Umbilical cord (tissue), 2 donors: ENCODE measurements around the gene TAF15. TPM values are rescaled to one million over a fixed set of nuclear protein-coding genes. Genes with fewer than 3 reads are reported as not detected.
A peak's percentile ranks its signal among the peaks of the same experiment; 100 is the strongest.

Source experiments
- DNase-seq: peaks from one replicate; pipeline ENCODE4 v3.0.0-alpha.2; 2015; ENCODE audit warnings: low spot score
- total RNA-seq: library from RNA; depleted of rRNA; stranded (reverse); fragments of >200 nt; gene quantifications from one replicate; pipeline ENCODE4 v1.2.3, GENCODE V29; 2014; ENCODE audit warnings: low replicate concordance; ENCODE audit not compliant: insufficient read depth

The TAF15 gene
- total RNA-seq, 1 donor from 2014 or later: 33.0 TPM

DNA sequence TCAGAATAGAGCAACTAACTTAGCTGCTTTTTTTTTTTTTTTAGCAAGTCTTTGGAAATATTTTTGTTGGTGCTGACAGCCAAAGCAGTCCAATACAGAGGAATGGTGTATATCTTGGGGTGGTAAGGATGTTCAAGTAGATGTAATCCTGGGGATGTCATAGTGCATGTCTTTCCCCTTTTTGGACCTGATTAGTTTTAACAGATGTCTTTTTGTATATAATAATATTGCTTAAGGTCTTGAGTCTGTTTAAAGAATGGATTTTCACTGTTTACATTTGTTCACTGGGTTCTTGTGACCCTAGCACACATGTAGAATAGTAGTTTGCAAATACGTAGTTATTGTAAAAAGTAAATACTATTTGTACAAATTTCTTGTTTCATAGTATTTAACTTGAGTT, 7.9 kb downstream of the TAF15 start:
- no peak for DNase-seq

GRCh38 chr17:35819455-35819854, 10.2 kb downstream of the TAF15 start:
- no peak for DNase-seq

DNA sequence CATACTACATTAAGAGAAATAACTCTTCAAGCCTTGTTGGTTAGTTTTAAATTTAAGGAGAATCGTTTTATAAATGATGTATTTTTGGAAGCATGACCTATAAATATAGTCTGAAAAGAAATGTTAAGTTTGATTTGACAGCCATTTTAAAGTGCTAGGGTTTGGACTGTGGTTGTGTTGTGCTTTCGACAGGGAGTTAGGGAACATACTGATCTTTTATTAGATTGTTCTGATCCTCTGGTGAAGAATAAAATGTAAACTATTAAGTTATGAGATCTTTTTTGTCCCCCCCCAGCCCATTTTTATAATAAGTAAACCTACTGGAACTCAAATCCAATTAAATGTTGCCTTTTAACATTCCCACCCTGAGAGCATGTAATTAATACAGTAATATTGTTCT, 12.0 kb downstream of the TAF15 start:
- DNase-seq: no peak

DNA sequence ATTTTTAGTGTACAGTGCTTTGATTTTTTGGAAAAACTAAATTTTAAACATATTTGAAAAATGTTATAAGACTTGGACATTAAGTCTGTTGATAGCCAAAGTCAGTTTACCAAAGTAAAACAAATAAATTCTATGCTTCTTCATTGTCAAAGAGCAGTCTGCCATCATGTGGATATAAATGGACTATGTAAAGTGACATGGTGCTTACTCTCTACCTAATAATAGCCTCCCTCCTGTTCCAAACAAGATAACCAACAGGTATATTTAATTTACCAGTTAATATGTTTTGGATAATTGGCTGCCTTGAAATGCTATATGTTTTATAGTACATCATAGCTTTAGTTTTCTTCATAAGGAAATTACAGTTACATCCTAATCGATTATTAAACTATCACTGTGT, 15.9 kb downstream of the TAF15 start:
- DNase-seq: no peak

DNA sequence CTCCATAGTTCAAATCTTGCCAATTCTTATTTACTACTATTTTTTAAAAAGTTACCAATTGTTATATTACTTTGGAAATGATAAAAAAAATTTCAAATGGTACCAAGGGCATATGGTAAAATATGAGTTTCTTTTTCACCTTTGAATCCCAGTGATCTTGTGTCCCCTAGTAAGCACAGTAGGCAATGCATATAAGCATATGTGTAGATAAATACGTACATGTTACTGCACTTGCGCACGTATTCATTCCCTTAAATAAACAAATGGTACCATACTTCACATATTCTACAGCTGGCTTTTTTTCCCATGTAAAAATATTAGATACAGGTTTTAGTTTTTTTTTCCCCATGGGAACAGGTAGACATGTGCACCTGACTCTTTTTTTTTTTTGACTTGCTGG, 31.8 kb downstream of the TAF15 start:
- no peak for DNase-seq

- DNase-seq: no peak
Observed at GRCh38 chr17:35841505-35841904, 32.2 kb downstream of the TAF15 start.

DNA sequence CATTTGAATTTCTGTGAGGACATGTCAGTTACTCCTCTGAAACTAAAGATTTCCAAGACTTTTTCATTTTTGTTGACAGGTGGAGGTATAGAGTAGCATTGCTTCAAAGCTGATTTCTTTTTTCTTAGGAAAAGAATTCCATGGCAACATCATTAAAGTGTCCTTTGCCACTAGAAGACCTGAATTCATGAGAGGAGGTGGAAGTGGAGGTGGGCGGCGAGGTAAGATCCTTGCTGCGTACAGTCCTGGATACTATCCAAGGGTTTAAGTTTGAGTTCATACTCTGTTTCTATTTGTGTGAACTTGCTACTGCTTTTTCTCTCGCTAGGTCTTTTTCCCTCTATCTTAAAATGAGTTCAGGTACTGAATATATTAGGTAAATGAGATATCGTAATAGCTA, 33.0 kb downstream of the TAF15 start:
- DNase-seq: no peak

GRCh38 chr17:35843698-35844097, 34.4 kb downstream of the TAF15 start:
- no peak for DNase-seq

DNA sequence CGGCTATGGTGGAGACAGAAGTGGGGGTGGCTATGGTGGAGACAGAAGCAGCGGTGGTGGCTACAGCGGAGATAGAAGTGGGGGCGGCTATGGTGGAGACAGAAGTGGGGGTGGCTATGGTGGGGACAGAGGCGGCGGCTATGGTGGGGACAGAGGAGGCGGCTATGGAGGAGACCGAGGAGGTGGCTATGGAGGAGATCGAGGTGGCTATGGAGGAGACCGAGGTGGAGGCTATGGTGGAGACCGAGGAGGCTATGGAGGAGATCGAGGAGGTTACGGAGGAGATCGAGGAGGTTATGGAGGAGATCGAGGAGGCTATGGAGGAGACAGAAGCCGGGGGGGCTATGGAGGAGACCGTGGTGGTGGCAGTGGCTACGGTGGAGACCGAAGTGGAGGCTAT, 35.3 kb downstream of the TAF15 start:
- no peak for DNase-seq

DNA sequence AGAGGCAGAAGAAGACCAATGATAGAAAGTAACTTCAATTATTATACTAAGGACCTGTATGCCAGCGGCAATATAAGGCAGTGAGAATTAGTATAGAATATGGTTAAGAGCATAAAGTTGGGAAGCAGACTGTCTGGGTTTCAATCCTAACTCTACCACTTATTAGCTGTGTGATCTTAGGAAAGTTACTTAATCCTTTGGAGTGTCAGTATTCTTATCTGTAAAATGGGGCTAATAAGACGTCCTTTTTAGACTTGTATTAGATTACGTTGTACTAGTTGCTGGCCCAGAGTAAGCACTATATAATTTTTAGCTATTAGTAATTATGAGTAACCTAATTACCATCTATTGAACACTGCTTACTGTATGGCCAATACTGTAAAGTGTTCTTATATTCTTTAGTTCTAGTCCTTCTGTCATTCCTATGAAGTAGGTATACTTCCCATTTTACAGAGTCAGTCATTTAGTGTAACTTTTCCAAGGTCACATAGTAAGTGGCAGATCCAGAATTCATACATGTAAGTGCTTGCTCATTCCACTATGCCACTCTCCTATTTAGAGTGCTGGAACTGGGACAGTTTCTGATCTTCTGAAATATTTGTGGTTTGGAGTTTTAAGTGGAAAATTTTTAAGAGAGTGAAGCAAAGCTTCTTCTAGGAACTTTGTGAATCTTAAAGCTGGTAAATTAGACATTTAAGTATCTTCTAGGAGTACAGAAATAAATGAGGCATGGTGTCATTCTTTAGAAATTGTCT, 36.9 kb downstream of the TAF15 start:
- DNase-seq: peak; percentile 43

DNA sequence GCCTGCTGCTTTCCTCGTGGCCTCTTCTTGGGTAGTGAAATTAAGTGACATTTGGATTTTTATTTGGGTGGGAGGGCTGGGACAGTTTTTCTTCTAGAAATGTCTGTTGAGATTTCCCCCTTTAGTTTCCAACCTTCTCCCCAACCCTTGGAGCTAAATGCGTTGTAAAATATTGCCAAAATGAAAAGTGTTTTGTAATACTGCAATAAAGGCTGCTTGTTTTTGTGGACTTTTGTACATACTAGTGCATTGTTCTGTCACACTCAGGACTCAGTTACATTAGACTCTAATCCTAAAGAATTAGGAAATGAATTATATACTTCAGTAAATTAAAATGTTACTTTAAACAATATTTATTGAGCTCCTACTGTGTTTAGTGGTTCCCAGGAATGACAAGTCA, 37.7 kb downstream of the TAF15 start:
- no peak for DNase-seq

- no peak for DNase-seq
Observed at GRCh38 chr17:35847633-35848373, 38.5 kb downstream of the TAF15 start.

DNA sequence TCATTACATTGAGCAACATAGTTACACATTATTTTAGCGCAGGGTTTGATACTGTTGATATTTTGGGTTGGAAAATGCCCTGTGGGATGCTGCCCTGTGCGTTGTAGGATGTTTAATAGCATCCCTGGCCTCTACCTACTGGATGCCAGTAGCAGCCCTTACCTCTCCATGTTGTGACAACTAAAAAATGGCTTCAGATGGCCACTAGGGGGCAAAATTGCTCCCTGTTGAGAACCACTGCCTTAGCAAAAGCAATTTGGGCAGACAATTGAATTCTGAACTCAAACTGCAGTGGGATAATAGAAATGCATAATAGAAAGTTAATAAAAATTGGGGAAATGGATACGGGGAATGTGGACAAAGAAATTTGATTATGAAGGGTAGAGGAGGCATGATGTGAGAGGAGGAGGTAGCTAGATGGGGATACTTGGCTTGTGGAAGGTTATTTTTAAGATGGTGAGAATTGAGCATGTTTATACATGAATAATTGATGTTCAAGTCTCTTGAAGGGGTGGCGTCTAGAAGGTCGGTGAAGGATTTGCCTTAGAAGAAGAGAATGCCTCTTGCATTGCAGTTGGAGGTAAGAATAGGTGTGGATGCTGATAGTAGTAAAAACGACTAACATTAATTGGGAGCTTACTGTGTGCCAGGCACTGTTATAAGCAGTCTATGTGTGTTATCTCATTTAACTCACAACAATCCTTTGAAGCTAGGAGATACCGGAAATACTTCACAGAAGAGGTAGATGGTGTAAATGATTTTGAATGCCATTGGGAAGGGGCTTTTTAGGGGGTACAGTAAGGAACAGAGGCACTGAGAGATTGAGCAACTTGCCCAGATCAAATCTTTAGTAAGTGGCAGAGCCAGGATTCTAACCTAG, 40.4 kb downstream of the TAF15 start:
- DNase-seq: peak; percentile 72

GRCh38 chr17:35855965-35856364, 46.7 kb downstream of the TAF15 start:
- DNase-seq: no peak

DNA sequence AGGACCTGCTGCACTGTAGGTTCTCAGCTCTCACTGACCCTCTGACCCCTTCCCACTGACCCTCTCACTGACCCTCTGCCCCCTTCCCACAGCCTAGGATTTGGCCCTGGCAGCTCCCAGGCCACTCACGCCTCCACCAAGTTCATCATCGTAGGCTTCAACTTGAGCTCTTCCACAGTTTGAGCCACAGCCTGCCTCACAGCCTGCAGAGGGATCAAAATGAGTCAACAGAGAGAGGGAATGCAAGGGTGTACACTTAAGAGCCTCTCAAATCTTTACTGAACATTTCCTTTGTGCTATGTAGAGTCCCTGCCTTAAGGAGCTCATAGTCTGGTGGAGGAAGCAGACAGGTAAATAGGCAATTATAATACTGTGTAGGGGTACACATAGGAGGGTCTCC, 47.3 kb downstream of the TAF15 start:
- no peak for DNase-seq

- DNase-seq: no peak
Observed at GRCh38 chr17:35864853-35865252, 55.6 kb downstream of the TAF15 start.

DNA sequence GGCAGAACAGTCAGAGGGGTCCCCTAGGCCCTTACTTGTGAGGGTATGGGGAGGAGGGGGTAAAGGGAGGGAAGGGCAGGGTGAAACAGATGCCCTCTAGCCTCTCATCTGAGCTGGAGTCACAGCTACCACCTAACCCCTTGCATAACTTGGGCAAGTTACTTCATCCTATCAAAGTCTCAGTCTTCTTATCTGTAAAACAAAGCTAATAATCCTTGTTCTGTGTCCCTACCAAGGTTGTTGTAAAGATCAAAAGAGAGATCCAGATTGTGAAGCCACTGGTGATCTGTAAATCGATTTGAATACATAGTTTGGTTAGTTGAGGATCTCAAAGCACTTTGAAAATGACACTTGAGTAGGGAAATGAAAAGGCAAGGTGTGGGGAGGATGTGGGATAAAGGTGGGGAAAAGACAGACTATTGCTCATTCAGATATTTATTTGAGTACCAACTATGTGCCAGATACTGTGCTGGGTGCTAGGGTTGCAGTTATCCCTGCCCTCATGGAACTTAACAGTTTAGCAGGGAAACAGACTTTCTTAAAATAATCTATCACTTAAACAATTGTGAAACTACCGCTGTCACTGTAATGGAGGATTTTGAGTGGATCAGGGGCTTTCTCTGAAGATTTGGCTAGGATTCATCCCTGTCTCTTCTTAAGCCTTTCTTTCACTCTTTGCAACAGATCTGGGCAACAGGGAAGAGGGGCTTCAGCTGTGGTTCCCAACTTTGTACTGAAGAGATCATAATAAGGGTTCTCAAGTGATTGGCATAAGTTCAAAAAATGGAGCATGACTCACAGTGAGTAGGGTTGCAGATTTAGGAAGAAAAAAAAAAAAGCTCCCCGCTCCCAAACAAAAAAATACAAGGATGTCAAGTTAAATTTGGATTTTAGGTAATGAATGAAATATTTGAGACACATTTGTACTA, 56.4 kb downstream of the TAF15 start:
- DNase-seq: peak; percentile 81

GRCh38 chr17:35866341-35866950, 57.2 kb downstream of the TAF15 start:
- DNase-seq: no peak

- DNase-seq: no peak
Observed at GRCh38 chr17:35867574-35867973, 58.3 kb downstream of the TAF15 start.

DNA sequence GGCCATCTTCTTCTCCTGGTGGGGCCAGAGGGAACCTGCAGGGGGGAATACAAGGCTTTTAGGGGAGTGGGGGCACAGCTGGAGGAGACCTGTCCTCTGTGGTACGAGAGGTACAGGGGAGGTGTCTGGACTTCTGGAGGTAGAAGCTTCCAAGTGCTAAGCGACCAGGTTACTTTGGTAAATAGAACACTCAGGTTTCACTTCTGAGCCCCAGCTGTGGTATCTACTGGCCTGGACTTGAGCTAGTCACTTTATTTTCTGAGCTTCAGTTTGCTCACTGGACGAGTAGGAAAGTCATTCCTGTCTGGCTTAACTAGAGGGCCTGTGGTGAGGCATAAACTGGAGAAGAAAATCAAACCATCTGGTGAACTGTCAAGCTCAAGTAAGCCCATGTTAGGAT, 59.5 kb downstream of the TAF15 start, which contains the start of gene HEATR9:
Gene HEATR9, minus strand, starts transcription at position 155 of the 400 bp plus-strand sequence. Its CDS starts 149 bp downstream, at position 6.
- no peak for DNase-seq
